Measurements from ENCODE around the gene TSPAN7.

DNA sequence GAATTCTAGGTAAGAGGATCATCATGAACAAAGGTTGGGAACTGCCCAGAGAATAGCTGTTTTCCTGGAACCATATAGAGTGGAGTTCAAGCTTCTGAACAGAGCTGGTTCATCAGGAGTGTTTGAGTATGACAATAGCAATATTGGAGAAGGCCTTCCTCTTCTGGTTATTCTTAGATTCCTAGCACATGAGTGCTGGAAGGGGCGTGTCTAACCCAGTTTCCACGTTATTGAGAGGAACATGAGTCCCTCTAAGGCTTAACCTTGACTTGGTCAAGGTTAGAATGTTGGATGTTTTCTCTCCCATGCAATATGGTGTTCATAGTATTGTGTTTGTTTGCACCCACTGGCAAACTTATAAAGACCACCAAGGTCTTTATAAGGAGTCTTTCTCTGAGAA is 101.3 kb downstream of the TSPAN7 start:
- TF ChIP-seq, protein P1, sequence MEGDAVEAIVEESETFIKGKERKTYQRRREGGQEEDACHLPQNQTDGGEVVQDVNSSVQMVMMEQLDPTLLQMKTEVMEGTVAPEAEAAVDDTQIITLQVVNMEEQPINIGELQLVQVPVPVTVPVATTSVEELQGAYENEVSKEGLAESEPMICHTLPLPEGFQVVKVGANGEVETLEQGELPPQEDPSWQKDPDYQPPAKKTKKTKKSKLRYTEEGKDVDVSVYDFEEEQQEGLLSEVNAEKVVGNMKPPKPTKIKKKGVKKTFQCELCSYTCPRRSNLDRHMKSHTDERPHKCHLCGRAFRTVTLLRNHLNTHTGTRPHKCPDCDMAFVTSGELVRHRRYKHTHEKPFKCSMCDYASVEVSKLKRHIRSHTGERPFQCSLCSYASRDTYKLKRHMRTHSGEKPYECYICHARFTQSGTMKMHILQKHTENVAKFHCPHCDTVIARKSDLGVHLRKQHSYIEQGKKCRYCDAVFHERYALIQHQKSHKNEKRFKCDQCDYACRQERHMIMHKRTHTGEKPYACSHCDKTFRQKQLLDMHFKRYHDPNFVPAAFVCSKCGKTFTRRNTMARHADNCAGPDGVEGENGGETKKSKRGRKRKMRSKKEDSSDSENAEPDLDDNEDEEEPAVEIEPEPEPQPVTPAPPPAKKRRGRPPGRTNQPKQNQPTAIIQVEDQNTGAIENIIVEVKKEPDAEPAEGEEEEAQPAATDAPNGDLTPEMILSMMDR (IDR thresholded peaks at IDR 0.05) = no peak
- TF ChIP-seq POLR2A (IDR thresholded peaks at IDR 0.05) = no peak
